Right lobe of liver (tissue), 4 donors: ENCODE data around the gene LIMK1.

Experiments
- CTCF ChIP-seq, 4 donors: fragments of 200-600 bp in 3 of 4; fragments of 450-650 bp in 1 of 4; IDR thresholded peaks; one replicate each; pipeline versions ENCODE4 v1.5.1 to v1.8.0; 2016 to 2022; ENCODE audit warnings: antibody characterized with exemption in 4 of 4, mild to moderate bottlenecking in 2 of 4
- POLR2A ChIP-seq: fragments of 450-650 bp; IDR thresholded peaks from one replicate; pipeline ENCODE4 v1.6.1; 2017; ENCODE audit warnings: antibody characterized with exemption, mild to moderate bottlenecking
- donor health status: DM: no; HTN: no; CAD: no.
- donor health status: DM: no; HTN: no; CAD: no.
- donor health status: DM: no; HTN: yes; CAD: no.

DNA sequence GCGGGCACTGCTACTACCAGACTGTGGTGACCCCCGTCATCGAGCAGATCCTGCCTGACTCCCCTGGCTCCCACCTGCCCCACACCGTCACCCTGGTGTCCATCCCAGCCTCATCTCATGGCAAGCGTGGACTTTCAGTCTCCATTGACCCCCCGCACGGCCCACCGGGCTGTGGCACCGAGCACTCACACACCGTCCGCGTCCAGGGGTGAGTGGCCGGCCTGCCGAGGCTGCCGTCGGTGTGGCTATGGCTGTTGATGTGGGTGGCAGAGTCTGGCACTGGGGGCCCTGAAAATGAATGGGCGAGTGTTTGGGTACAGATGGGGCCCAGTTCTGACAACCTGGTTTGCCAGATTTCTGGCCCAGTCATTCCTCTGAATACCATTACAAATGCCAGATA is 15.4 kb downstream of the LIMK1 start:
- TF ChIP-seq CTCF (IDR thresholded peaks at IDR 0.05) (no peak), POLR2A (no peak)
